OCI-M1 (cell line): Measurements from ENCODE around the gene TENT4B.

Experiments
- DNase-seq: peaks from one replicate; lab custom pipeline; 2025; lab: John Stamatoyannopoulos, UW

Gene TENT4B

GRCh38 chr16:50271148-50272041 lies 118.3 kb downstream of the TENT4B start:
- no peak for DNase-seq

- no peak for DNase-seq
These were observed 119.0 kb downstream of the TENT4B start for GRCh38 chr16:50272111-50272571.

- DNase-seq: no peak
These were observed 119.7 kb downstream of the TENT4B start for GRCh38 chr16:50272687-50273381.

GRCh38 chr16:50273382-50273690 lies 120.2 kb downstream of the TENT4B start:
- no peak for DNase-seq

GRCh38 chr16:50273888-50274325 lies 120.8 kb downstream of the TENT4B start:
- peak; percentile 11 for DNase-seq

GRCh38 chr16:50274326-50275097 lies 121.4 kb downstream of the TENT4B start:
- DNase-seq: no peak

- DNase-seq: no peak
These were observed 122.0 kb downstream of the TENT4B start for GRCh38 chr16:50275098-50275415.

GRCh38 chr16:50275428-50276325 lies 122.6 kb downstream of the TENT4B start:
- DNase-seq: no peak

GRCh38 chr16:50276326-50276640 lies 123.2 kb downstream of the TENT4B start:
- DNase-seq: no peak

- no peak for DNase-seq
These were observed 123.9 kb downstream of the TENT4B start for GRCh38 chr16:50276801-50277555.

- peak; percentile 24 for DNase-seq
These were observed 125.1 kb downstream of the TENT4B start for GRCh38 chr16:50278251-50278650.

GRCh38 chr16:50279504-50279865 lies 126.4 kb downstream of the TENT4B start:
- DNase-seq: no peak

- DNase-seq: no peak
These were observed 127.8 kb downstream of the TENT4B start for GRCh38 chr16:50280932-50281331.
